Stimulated activated naive CD4-positive, alpha-beta T cell (primary cell): ENCODE results near the gene LEMD3.

Experiments used
- DNase-seq, 6 experiments: peaks; one replicate each; lab custom pipeline; 2025; lab: John Stamatoyannopoulos, UW

LEMD3 gene

GRCh38 chr12:65208964-65209654, 39.7 kb downstream of the LEMD3 start:
- no peak for DNase-seq

- DNase-seq, result peak in 1 of 6 experiments; percentile 2
Measured at GRCh38 chr12:65209655-65210043, 40.3 kb downstream of the LEMD3 start.

GRCh38 chr12:65217086-65217485, 47.7 kb downstream of the LEMD3 start:
- DNase-seq, result no peak

- DNase-seq, result no peak
Measured at GRCh38 chr12:65220761-65221160, 51.4 kb downstream of the LEMD3 start.

- DNase-seq, result no peak
Measured at GRCh38 chr12:65229441-65229840, 60.1 kb downstream of the LEMD3 start.

GRCh38 chr12:65232476-65233077, 63.2 kb downstream of the LEMD3 start:
- DNase-seq, result peak in 2 of 6 experiments; percentile 29 to 35

- no peak for DNase-seq
Measured at GRCh38 chr12:65237153-65237552, 67.8 kb downstream of the LEMD3 start.

- no peak for DNase-seq
Measured at GRCh38 chr12:65238609-65239008, 69.2 kb downstream of the LEMD3 start.

- no peak for DNase-seq
Measured at GRCh38 chr12:65248656-65249633, 79.6 kb downstream of the LEMD3 start.

- DNase-seq, result no peak
Measured at GRCh38 chr12:65252515-65252914, 83.1 kb downstream of the LEMD3 start.

- DNase-seq, result no peak
Measured at GRCh38 chr12:65257986-65258385, 88.6 kb downstream of the LEMD3 start.

GRCh38 chr12:65259501-65259900, 90.1 kb downstream of the LEMD3 start:
- no peak for DNase-seq

GRCh38 chr12:65263777-65264176, 94.4 kb downstream of the LEMD3 start:
- no peak for DNase-seq

- DNase-seq, result no peak
Measured at GRCh38 chr12:65266408-65266807, 97.0 kb downstream of the LEMD3 start.

GRCh38 chr12:65269603-65270002, 100.2 kb downstream of the LEMD3 start:
- DNase-seq, result no peak

- no peak for DNase-seq
Measured at GRCh38 chr12:65274602-65275272, 105.4 kb downstream of the LEMD3 start.

- DNase-seq, result no peak
Measured at GRCh38 chr12:65275627-65276026, 106.2 kb downstream of the LEMD3 start.

- no peak for DNase-seq
Measured at GRCh38 chr12:65276916-65277530, 107.6 kb downstream of the LEMD3 start.

- DNase-seq, result no peak
Measured at GRCh38 chr12:65277994-65278575, 108.7 kb downstream of the LEMD3 start.

- DNase-seq, result no peak
Measured at GRCh38 chr12:65278576-65279368, 109.4 kb downstream of the LEMD3 start, which contains the start of gene MSRB3. MSRB3 (plus strand) TSS chr12:65278683; CDS start chr12:65308580, 29,897 bp downstream.
